T-helper 17 cell (primary cell): ENCODE data around the gene MPPED2. TPM values are rescaled to one million over a fixed set of nuclear protein-coding genes. Genes with fewer than 3 reads are reported as not detected.
A peak's percentile ranks its signal among the peaks of the same experiment; 100 is the strongest.

Experiments
- ATAC-seq: fragments of 150-1000 bp; cut with Tn5 transposase; 2 replicates; pipeline ENCODE4 v1.10.0; 2021; ENCODE audit warnings: mild to moderate bottlenecking, moderate library complexity
- DNase-seq, 3 donors: peaks; one replicate each; pipeline versions ENCODE4 v3.0.0 to v3.0.0-alpha.2; 2020 to 2021
- H3K9me3 ChIP-seq: one replicate; pipeline ENCODE4 v1.7.0; 2013; ENCODE audit warnings: low read length, mild to moderate bottlenecking; ENCODE audit not compliant: control insufficient read depth, poor library complexity, severe bottlenecking
- H3K27ac Mint-ChIP-seq: one replicate; pipeline ENCODE4 v1.8.0; 2022; ENCODE audit warnings: mild to moderate bottlenecking, moderate library complexity, mixed read lengths
- H3K27me3 Mint-ChIP-seq: one replicate; pipeline ENCODE4 v1.8.0; 2022; ENCODE audit warnings: mixed read lengths
- H3K36me3 Mint-ChIP-seq: one replicate; pipeline ENCODE4 v1.8.0; 2022; ENCODE audit warnings: low read depth, mixed read lengths
- H3K4me1 Mint-ChIP-seq: one replicate; pipeline ENCODE4 v1.8.0; 2022; ENCODE audit warnings: mild to moderate bottlenecking, mixed read lengths
- H3K4me3 Mint-ChIP-seq: one replicate; pipeline ENCODE4 v1.8.0; 2022; ENCODE audit warnings: mild to moderate bottlenecking, moderate library complexity, mixed read lengths
- total RNA-seq, 4 donors: library from RNA in 2 of 4; stranded (reverse) in 2 of 4; gene quantifications; one replicate each; pipeline ENCODE4 v1.2.3 and lab custom pipeline; 2022 to 2026

MPPED2 gene
- total RNA-seq, 2 donors from 2014 or later = 0.42 TPM; not detected in 1

DNA sequence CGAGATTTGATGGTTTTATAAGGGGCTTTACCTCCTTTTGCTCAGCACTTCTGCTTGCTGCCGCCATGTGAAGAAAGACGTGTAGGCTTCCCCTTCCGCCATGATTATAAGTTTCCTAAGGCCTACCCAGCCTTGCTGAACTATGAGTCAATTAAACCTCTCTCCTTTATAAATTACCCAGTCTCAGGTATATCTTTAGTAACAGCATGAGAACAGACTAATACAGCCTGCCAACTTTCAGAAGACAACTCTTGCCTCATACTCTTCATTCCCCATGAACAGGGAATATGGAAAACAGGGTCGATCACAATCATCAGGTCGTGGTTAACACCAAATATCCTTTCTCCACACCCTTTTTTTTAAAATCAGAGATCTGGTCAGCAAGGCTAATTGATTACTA, 83.0 kb downstream of the MPPED2 start:
- DNase-seq (no peak), ATAC-seq (no peak)
- Mint-ChIP-seq H3K4me1 (no peaks in the 10 kb centered on the region), H3K27ac (no peak overlapping the region), H3K36me3 (no peaks in the 10 kb centered on the region), H3K4me3 (no peak overlapping the region), H3K27me3 (peaks cover 10% of the 10 kb centered on the region)
- H3K9me3 ChIP-seq = no peaks in the 10 kb centered on the region

DNA sequence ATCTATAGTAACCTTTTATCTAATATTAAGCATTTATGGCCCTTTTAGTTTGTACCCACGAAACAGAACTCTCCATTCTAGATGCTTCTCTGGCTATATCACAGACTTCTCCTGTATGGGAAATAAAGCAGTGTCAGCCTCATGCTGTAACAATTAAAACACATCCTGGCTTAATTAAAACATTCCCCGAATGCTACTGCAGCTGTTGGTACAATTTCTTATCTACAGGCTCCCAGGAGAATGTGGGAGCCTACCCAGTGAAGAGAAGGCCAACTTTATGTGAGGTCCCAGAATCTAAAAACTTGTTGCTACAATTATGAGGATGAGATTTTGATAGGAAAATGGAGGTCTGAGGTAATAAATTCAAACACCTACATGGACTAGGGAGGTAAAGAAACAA, 83.8 kb downstream of the MPPED2 start:
- Mint-ChIP-seq H3K27me3 (peaks cover 10% of the 10 kb centered on the region), H3K36me3 (no peaks in the 10 kb centered on the region), H3K4me1 (no peaks in the 10 kb centered on the region), H3K4me3 (no peak overlapping the region), H3K27ac (no peak overlapping the region)
- no peak for ATAC-seq
- no peak for DNase-seq
- no peaks in the 10 kb centered on the region for H3K9me3 ChIP-seq

DNA sequence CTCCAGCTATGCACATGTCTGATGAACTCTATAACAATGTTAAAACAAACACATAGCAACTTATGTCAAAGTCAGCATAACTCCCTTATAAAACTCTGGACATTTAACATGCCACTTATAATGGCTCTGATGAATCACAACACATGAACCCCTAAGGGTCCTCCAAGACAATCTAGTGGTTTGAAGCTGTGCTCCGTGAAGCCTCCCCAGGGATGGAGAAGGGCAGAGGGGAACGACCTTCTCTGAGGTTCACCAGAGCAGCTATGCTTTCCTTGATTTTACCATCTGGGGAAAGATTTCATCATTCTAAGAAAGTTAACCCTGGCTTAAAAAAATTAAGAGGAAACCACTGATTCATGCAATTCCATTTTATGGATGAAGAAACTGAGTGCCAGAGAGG, 84.4 kb downstream of the MPPED2 start:
- no peaks in the 10 kb centered on the region for H3K9me3 ChIP-seq
- Mint-ChIP-seq H3K4me3 (no peak overlapping the region), H3K4me1 (no peaks in the 10 kb centered on the region), H3K27me3 (peaks cover 10% of the 10 kb centered on the region), H3K27ac (no peak overlapping the region), H3K36me3 (no peaks in the 10 kb centered on the region)
- no peak for ATAC-seq
- DNase-seq = no peak

DNA sequence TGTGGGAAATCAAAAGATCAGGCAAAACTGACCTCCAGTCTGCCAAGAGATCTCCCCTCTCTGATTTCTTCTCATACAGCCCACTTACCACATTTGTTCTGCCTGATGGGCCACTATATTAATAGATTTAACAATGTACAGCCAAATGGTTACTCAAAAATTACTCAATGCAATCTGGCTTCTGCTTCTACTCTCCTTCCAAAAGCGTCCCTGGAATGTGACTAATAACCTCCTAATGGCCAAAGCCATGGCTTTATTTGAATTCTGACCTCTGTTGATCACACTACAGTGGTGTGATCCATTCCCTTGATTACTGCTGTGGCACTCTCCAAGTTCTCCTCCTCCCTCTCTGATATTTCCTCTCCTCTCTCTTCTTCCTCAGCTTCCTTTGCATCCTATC, 86.2 kb downstream of the MPPED2 start:
- DNase-seq (no peak), ATAC-seq (no peak)
- Mint-ChIP-seq H3K27ac (no peak overlapping the region), H3K27me3 (peaks cover 4% of the 10 kb centered on the region), H3K4me1 (no peaks in the 10 kb centered on the region), H3K4me3 (no peak overlapping the region), H3K36me3 (no peaks in the 10 kb centered on the region)
- no peaks in the 10 kb centered on the region for H3K9me3 ChIP-seq

DNA sequence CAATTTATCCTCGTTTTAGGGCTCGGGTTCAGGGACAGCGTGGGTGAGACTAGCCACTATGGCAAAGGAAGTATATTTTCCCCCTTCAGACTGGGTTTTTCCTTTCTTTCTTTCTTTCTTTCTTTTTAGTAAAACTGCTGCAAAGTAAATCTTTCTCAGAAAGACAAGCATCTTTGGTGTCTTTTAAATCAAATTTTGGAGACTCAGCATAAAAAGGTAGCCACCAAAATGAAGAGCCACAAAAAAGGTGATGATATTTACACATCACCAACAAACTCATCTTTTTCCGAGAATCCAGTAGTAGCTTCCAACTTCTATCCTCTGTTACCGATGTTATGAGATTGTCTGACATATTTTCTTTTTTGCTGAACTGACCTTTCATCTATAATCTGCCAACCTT, 88.6 kb downstream of the MPPED2 start:
- ATAC-seq = no peak
- no peaks in the 10 kb centered on the region for H3K4me1 Mint-ChIP-seq
- no peak overlapping the region for H3K27ac Mint-ChIP-seq
- no peak overlapping the region for H3K4me3 Mint-ChIP-seq
- H3K9me3 ChIP-seq = no peaks in the 10 kb centered on the region
- DNase-seq = no peak
- H3K27me3 Mint-ChIP-seq = peaks cover 6% of the 10 kb centered on the region
- no peaks in the 10 kb centered on the region for H3K36me3 Mint-ChIP-seq

DNA sequence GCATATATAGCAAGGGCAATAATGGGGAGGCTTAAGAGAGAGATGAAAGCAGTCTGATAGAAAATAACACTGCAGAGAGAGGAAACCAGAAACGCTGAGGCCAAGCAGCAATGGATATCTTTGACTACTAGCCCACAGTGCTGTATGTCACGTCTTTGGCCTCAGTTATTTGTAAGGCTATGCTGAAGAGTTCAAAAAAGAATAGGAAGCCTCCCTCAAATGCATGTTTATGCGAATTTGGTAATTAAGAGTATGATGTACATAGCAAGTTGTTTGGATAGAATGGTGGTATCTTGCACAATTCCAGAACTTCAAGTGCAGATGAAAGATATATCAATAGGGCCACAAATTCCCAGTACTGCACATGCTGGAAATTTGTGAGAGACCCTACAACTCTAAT, 89.2 kb downstream of the MPPED2 start:
- H3K4me1 Mint-ChIP-seq = no peaks in the 10 kb centered on the region
- no peak for ATAC-seq
- no peak overlapping the region for H3K27ac Mint-ChIP-seq
- no peak overlapping the region for H3K4me3 Mint-ChIP-seq
- H3K27me3 Mint-ChIP-seq = peaks cover 6% of the 10 kb centered on the region
- no peak for DNase-seq
- no peaks in the 10 kb centered on the region for H3K9me3 ChIP-seq
- no peaks in the 10 kb centered on the region for H3K36me3 Mint-ChIP-seq

DNA sequence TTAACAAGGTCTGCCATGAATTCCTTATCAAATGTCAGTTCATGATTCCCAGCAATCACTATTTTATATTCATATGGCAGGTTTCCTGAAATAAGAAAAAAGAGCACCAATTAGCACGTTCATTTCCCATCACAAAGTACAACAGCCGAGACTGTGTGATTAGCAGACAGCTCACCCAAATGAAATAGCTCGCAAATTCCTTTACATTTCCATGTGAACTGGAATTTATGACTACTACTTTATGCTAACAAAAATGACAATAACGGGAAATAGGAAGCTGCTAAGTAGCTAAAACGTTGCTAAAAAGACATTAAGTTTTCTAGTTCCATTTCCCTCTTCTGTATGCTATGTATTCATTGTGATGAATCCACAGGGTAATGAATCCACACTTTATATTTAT, 90.7 kb downstream of the MPPED2 start:
- Mint-ChIP-seq H3K27me3 (peaks cover 13% of the 10 kb centered on the region), H3K27ac (no peak overlapping the region), H3K4me3 (no peak overlapping the region), H3K36me3 (no peaks in the 10 kb centered on the region), H3K4me1 (no peaks in the 10 kb centered on the region)
- DNase-seq (no peak), ATAC-seq (no peak)
- no peaks in the 10 kb centered on the region for H3K9me3 ChIP-seq

DNA sequence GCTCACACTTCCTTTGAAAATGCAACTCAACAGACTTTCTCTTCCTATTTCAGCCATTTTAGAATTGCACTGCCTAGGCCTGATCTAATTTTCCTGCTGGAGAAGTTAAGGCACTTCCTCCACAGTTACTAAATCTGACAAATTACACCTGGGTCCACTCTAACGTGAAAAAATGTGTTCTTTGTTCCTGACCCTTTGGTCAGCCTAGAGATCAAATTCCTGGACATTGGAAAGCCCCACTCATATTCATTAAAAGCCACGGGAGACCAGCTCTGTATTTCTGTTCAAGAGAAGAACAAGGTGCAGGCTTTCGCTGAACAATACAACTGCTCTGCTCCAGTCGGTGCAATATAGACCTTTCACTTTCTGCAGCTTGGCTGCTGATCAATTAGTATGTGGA, 96.6 kb downstream of the MPPED2 start:
- H3K27me3 Mint-ChIP-seq = peaks cover 46% of the 10 kb centered on the region
- H3K4me3 Mint-ChIP-seq = no peak overlapping the region
- ATAC-seq (no peak), DNase-seq (no peak)
- H3K4me1 Mint-ChIP-seq = no peaks in the 10 kb centered on the region
- H3K36me3 Mint-ChIP-seq = no peaks in the 10 kb centered on the region
- H3K27ac Mint-ChIP-seq = no peak overlapping the region
- H3K9me3 ChIP-seq = no peaks in the 10 kb centered on the region

DNA sequence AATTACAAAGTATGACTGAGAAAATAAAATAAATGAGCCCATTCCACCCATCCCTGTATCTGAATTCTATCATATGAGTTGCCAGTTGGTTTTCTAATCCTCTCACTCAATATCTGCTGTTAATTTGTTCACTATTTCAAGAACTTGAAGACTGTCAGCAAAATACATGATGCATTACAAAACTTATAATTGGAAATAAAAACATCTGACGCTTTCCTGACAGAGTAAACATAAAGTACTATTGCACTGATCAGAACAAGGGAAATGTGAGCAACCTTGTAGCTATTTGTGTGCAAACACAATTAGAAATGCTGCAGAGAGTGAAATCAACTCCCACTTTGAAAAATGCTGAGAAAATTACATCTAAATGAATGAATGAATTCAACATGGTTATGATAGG, 97.1 kb downstream of the MPPED2 start:
- H3K9me3 ChIP-seq = no peaks in the 10 kb centered on the region
- H3K27ac Mint-ChIP-seq = no peak overlapping the region
- H3K36me3 Mint-ChIP-seq = no peaks in the 10 kb centered on the region
- no peaks in the 10 kb centered on the region for H3K4me1 Mint-ChIP-seq
- ATAC-seq (no peak), DNase-seq (no peak)
- H3K27me3 Mint-ChIP-seq = peaks cover 50% of the 10 kb centered on the region
- H3K4me3 Mint-ChIP-seq = no peak overlapping the region

DNA sequence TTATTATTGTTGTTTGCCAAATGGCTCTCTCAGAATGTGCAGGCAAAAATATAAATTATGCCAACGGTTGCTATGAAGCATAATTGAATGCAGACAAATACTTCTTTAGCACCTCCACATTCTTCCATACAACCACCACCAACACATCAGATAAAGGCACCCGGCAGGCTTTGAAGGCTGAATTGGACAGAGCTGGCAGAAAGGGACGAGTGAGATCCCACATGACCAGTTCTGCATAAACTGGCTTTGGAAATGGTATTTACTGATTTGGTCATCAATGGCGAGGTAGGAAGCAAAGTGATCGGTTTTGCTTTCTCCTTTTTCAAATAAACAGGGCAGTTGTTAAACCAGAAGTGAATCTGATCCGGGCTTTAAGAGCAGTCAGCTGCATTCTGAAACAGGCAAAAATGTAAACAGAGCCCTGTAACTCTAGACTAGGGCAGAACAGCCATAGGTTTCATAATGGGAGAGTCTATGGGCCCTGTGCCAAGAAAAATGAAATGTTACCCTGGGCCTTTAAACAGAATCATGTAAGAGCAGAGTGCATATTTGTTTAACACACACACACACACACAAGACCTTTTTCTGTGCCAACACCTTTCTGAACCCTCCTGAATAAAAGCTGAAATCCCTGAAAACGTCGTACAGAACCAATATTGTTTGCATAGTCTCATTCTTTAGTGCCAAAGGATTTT, 97.7 kb downstream of the MPPED2 start:
- no peak for DNase-seq
- Mint-ChIP-seq H3K4me1 (no peaks in the 10 kb centered on the region), H3K27ac (no peak overlapping the region), H3K27me3 (peaks cover 44% of the 10 kb centered on the region), H3K36me3 (no peaks in the 10 kb centered on the region), H3K4me3 (no peak overlapping the region)
- H3K9me3 ChIP-seq = no peaks in the 10 kb centered on the region
- ATAC-seq = no peak

DNA sequence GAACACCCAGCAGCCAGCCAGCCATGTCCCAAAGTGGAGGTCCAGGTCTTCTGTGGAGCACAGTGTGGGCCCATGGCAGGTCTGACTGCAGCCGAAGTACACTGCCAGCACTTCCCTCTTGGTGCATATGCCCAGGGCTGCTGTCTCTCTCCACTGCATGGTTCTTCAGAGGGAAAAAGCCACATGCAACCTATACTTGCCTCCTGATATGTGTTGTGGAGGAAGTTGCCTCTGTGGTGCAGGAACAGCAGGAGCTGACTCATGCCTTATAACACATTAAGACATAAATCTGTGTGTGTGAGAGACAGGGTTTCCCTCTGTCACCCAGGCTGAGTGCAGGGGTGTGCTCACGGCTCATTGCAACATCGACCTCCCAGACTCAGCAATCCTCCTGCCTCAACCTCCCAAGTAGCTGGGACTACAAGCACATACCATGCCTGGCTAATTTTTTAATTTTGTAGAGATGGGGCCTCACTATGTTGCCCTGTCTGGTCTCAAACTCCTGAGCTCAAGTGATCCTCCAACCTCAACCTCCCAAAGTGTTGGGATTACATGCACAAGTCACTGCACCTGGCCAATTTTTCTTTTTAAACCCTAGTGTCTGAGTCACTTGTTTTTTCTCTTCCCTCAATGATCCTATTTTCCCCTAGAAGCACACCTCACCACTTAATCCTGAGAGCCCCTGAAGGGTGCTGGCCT, 98.8 kb downstream of the MPPED2 start:
- H3K27me3 Mint-ChIP-seq = peaks cover 44% of the 10 kb centered on the region
- H3K36me3 Mint-ChIP-seq = no peaks in the 10 kb centered on the region
- DNase-seq = no peak
- H3K9me3 ChIP-seq = no peaks in the 10 kb centered on the region
- H3K4me1 Mint-ChIP-seq = no peaks in the 10 kb centered on the region
- H3K27ac Mint-ChIP-seq = no peak overlapping the region
- H3K4me3 Mint-ChIP-seq = no peak overlapping the region
- peak; percentile 39 for ATAC-seq

DNA sequence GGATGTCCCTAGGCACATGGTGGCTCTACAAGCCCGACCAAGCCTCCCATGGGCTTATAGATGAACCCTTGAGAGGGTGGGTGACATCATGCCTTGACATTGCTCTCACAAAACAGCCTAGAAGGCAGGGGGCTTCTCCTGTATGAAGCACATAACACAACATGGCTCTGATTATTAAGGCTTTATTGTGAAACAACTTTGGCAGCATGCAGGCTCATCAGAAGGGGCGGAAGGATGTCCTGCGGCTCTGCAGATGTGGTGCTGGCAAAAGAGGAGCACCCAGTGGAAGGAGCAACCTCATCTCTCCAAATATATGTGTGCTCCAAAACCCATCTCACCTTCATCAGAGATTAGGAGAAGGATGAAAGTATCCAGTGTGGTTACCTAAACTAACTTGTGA, 100.4 kb downstream of the MPPED2 start:
- H3K9me3 ChIP-seq = no peaks in the 10 kb centered on the region
- Mint-ChIP-seq H3K4me1 (no peaks in the 10 kb centered on the region), H3K27me3 (peaks cover 47% of the 10 kb centered on the region), H3K27ac (no peak overlapping the region), H3K36me3 (no peaks in the 10 kb centered on the region), H3K4me3 (no peak overlapping the region)
- no peak for ATAC-seq
- no peak for DNase-seq

DNA sequence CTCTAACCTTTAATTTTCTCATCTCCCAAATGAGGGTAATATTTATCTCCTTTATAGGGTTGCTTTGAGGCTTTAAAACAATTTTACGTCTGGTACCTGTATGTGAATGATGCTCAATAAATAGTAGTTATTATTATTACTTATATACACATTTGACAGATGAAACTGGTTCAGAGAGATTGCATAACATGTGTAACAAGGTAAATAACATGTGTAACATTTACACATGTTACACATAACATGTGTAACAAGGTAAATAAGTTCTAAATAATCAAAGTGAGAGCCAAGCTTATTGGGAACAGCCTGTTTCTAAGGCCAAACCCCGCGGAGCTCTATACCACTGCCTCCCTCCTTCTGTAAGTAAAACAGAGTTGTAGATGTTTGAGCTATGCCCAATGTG, 100.9 kb downstream of the MPPED2 start:
- no peaks in the 10 kb centered on the region for H3K9me3 ChIP-seq
- no peaks in the 10 kb centered on the region for H3K4me1 Mint-ChIP-seq
- no peak overlapping the region for H3K27ac Mint-ChIP-seq
- DNase-seq (no peak), ATAC-seq (no peak)
- no peak overlapping the region for H3K4me3 Mint-ChIP-seq
- peaks cover 47% of the 10 kb centered on the region for H3K27me3 Mint-ChIP-seq
- no peaks in the 10 kb centered on the region for H3K36me3 Mint-ChIP-seq

DNA sequence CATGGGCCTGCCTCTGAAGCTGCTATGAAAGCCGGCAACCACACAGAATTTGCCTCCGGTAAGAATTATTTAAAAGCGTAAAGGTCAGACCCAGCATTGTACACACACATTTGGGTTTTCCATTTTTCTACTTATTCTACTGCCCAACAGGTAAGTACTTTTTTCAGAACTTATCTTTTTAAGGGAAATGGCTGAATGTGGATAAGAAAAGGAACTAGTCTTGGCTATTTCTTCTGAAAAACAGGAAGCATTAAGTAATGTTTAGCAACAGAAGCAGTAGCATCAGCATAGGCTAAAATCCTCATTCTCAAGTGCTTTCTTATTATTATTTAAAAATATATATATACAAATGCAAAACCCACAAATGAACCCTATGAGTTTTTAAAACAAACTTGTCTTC, 103.1 kb downstream of the MPPED2 start:
- H3K36me3 Mint-ChIP-seq = no peaks in the 10 kb centered on the region
- H3K27me3 Mint-ChIP-seq = peaks cover 39% of the 10 kb centered on the region
- ATAC-seq = no peak
- H3K4me3 Mint-ChIP-seq = no peak overlapping the region
- no peaks in the 10 kb centered on the region for H3K9me3 ChIP-seq
- H3K27ac Mint-ChIP-seq = no peak overlapping the region
- no peaks in the 10 kb centered on the region for H3K4me1 Mint-ChIP-seq
- DNase-seq = no peak
